Measurements from ENCODE around the gene TMF1. TPM values are rescaled to one million over a fixed set of nuclear protein-coding genes. Genes with fewer than 3 reads are reported as not detected.

The TMF1 gene
- total and polyA plus RNA-seq, 9 donors: 12.2 to 36.2 (median 26.4) TPM

DNA sequence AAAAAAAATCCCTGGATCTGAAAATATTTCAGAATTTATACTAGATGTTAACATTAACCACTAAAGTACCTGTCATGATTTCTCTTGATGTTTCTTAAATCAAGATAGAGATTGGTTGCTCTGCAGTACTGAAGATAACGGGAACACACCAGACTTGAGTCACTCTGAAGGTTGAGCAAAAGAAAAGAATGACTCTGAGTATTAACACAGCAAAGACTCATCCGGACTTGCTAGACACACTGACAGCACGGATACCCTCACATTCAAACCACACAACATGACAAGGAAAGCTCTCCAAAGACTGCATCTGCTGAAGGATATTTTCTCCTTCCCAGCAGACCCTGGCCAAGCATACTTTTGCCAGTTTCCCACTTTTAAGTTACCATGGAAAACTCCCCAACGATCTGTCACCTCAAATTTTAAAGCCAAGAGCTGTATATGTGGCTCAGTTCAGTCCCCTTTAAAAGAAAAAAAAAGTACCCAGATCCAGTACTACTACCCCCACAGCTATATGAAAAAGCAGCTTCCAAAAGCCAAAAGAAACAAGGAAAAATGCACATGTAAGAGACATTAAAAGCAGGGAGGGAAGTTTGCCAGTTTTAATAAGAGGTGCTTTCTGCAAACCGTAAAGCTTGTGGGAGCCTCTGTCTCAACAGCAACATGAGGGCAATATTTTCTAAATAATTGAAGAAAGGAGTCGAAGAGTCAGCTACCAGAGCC, 46.9 kb downstream of the TMF1 start:
- Histone ChIP-seq H3K4me1 (ENCODE audit: control insufficient read depth, insufficient read depth, low read length) (peaks cover 4% of the 10 kb centered on the region), H3K27ac (ENCODE audit: low read length) (no peak overlapping the region), H3K9me3 (replicated peaks; ENCODE audit: control insufficient read depth, low read depth, low read length) (no peaks in the 10 kb centered on the region), H3K27me3 (ENCODE audit: control insufficient read depth, insufficient read depth, low read length) (no peaks in the 10 kb centered on the region), H3K36me3 (ENCODE audit: control insufficient read depth, insufficient read depth, low read length) (peaks cover 24% of the 10 kb centered on the region), H3K4me3 (ENCODE audit: low read length) (no peak overlapping the region)
- WGBS (ENCODE audit: insufficient coverage): 30% methylated on average over 2 of the region's 6 CpGs
- peak; percentile 86 for DNase-seq

DNA sequence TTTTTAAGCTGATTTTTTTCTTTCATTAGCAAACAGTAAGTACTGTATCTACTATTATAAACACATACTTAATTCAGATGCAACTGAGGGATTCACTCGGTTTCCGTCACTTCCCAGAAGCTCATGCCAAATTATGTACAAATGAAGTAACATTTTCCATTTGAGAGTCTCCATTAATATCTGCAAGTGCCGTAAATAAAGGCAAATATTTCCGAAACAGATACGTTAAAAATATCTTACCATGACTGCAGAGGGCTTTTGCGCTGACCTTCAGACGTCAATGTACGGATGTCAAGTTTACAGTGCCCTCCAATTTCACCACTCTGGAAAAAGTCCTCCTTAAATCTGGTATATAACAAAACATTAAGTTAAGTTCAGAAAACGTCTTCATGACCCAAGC, 48.0 kb downstream of the TMF1 start:
- Histone ChIP-seq H3K4me1 (ENCODE audit: control insufficient read depth, insufficient read depth, low read length) (peaks cover 4% of the 10 kb centered on the region), H3K27ac (ENCODE audit: low read length) (no peak overlapping the region), H3K27me3 (ENCODE audit: control insufficient read depth, insufficient read depth, low read length) (no peaks in the 10 kb centered on the region), H3K4me3 (ENCODE audit: low read length) (no peak overlapping the region), H3K9me3 (replicated peaks; ENCODE audit: control insufficient read depth, low read depth, low read length) (no peaks in the 10 kb centered on the region), H3K36me3 (ENCODE audit: control insufficient read depth, insufficient read depth, low read length) (peaks cover 26% of the 10 kb centered on the region)
- DNase-seq: peak; percentile 35
- WGBS (ENCODE audit: insufficient coverage): 84% methylated on average over 5 of the region's 9 CpGs

DNA sequence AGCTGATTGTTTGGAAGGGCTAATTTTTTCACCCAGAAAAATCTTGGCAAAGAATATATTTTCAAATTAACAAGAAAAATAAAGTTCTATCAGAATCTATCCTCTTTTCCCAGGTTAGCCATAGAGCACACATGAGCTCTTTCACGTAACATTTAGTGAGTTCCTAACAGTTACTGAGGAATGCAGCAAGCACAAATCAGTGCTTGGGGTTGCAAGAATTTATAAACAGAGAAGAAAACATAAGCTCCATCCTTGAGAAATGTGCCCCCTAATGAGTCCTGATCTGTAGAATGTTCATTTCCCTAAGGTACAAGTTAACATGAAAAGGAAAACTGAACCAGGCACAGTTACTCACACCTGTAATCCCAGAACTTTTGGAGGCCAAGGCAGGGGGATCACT, 52.5 kb downstream of the TMF1 start:
- H3K4me1 ChIP-seq (ENCODE audit: control insufficient read depth, insufficient read depth, low read length): no peaks in the 10 kb centered on the region
- no peak overlapping the region for H3K27ac ChIP-seq (ENCODE audit: low read length)
- H3K4me3 ChIP-seq (ENCODE audit: low read length): no peak overlapping the region
- no CpG with 5 or more reads among the region's 1 CpG for WGBS (ENCODE audit: insufficient coverage)
- H3K9me3 ChIP-seq (replicated peaks; ENCODE audit: control insufficient read depth, low read depth, low read length): no peaks in the 10 kb centered on the region
- peaks cover 27% of the 10 kb centered on the region for H3K36me3 ChIP-seq (ENCODE audit: control insufficient read depth, insufficient read depth, low read length)
- H3K27me3 ChIP-seq (ENCODE audit: control insufficient read depth, insufficient read depth, low read length): no peaks in the 10 kb centered on the region
- DNase-seq: no peak

DNA sequence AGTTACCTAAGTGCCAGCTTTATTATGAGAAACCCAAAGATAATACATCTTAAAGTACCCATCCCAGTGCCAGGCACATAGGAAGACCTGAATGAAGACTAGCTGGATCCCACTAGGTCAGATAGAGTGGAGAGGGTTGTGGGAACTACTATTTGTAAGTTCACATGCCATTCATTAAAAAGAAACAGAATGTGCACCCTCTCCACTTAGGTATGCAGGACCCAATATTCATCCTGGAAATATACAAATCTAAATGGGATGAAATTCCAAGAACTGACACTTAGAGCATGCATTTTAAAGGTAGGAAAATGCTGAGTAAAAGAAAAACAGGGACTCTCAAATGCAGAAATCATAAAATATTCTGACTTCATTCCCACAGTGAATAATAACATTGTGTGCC, 53.0 kb downstream of the TMF1 start:
- H3K9me3 ChIP-seq (replicated peaks; ENCODE audit: control insufficient read depth, low read depth, low read length): no peaks in the 10 kb centered on the region
- H3K36me3 ChIP-seq (ENCODE audit: control insufficient read depth, insufficient read depth, low read length): peaks cover 30% of the 10 kb centered on the region
- H3K27me3 ChIP-seq (ENCODE audit: control insufficient read depth, insufficient read depth, low read length): no peaks in the 10 kb centered on the region
- no peak for DNase-seq
- H3K4me1 ChIP-seq (ENCODE audit: control insufficient read depth, insufficient read depth, low read length): no peaks in the 10 kb centered on the region
- no peak overlapping the region for H3K27ac ChIP-seq (ENCODE audit: low read length)
- H3K4me3 ChIP-seq (ENCODE audit: low read length): no peak overlapping the region

DNA sequence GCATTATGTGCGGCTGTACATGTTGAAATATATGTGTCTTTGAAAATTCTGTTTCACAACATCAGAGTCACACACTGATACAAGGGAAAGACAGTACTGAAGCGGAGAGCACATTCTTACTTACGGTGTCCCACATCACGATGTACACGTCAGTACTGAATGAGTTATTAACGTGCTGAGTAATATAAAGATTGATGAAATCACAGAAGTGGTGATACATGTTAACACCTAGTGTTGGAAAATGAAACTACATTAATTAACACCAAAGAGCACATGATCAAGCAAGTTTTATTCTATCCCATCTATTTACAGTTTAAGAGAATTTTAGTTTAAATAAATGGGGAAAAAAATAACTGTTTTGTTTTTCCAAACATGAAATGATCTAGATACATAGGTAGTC, 54.2 kb downstream of the TMF1 start:
- H3K27ac ChIP-seq (ENCODE audit: low read length): no peak overlapping the region
- H3K36me3 ChIP-seq (ENCODE audit: control insufficient read depth, insufficient read depth, low read length): peaks cover 23% of the 10 kb centered on the region
- no peak overlapping the region for H3K4me3 ChIP-seq (ENCODE audit: low read length)
- no CpG with 5 or more reads among the region's 6 CpGs for WGBS (ENCODE audit: insufficient coverage)
- no peaks in the 10 kb centered on the region for H3K27me3 ChIP-seq (ENCODE audit: control insufficient read depth, insufficient read depth, low read length)
- DNase-seq: no peak
- no peaks in the 10 kb centered on the region for H3K4me1 ChIP-seq (ENCODE audit: control insufficient read depth, insufficient read depth, low read length)
- no peaks in the 10 kb centered on the region for H3K9me3 ChIP-seq (replicated peaks; ENCODE audit: control insufficient read depth, low read depth, low read length)

DNA sequence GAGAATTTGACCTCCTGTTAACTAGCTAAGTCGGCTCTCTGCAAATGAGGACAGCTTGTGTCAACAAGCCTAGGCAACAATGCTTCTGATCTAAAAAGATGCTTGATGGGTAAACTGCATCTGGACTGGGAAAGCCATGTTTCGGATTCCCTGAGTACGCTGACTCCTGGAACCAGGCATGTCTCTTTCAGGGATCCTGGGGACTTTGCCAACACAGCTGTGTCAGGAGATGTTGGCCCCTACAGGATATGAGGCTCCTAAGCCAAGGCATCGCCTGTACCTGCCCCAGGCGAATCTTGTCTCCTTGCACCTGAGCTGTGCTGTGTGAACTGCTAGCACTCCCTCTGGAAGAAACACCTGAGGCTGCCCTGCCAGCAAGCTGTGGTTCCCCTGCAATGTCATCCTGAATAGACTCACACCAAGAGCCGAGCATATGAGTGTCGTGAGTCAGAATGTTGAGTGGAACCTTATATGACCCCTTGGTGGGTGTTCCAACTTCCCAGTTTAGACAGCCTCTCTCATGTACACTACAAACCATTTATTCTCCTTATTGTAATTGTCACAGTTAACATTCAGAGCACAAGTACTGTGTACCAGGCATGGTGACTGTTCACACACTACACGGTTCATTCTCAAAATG, 55.7 kb downstream of the TMF1 start:
- WGBS (ENCODE audit: insufficient coverage): 65% methylated on average over 7 of the region's 8 CpGs
- no peak overlapping the region for H3K4me3 ChIP-seq (ENCODE audit: low read length)
- no peaks in the 10 kb centered on the region for H3K27me3 ChIP-seq (ENCODE audit: control insufficient read depth, insufficient read depth, low read length)
- no peaks in the 10 kb centered on the region for H3K9me3 ChIP-seq (replicated peaks; ENCODE audit: control insufficient read depth, low read depth, low read length)
- peaks cover 23% of the 10 kb centered on the region for H3K36me3 ChIP-seq (ENCODE audit: control insufficient read depth, insufficient read depth, low read length)
- H3K4me1 ChIP-seq (ENCODE audit: control insufficient read depth, insufficient read depth, low read length): no peaks in the 10 kb centered on the region
- no peak overlapping the region for H3K27ac ChIP-seq (ENCODE audit: low read length)
- no peak for DNase-seq

DNA sequence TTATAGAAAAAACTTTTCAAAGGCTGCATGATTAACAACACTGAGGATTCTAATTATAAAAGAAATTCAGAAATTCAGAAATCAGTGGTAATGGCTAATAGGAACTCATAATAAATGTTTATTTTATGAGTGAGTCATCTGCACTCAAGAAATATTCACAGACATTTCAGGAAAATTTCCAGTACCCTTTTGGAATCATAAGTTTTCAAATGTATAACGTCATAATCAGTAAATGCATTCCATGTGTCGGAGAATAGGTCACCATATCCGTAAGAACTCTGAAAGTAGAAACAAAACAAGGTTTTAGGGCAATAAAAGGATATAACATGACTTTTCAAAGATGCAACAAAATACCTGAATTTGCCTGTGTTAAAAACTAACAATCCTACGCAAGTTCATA, 63.4 kb downstream of the TMF1 start:
- Histone ChIP-seq H3K36me3 (ENCODE audit: control insufficient read depth, insufficient read depth, low read length) (peaks cover 28% of the 10 kb centered on the region), H3K4me3 (ENCODE audit: low read length) (no peak overlapping the region), H3K9me3 (replicated peaks; ENCODE audit: control insufficient read depth, low read depth, low read length) (no peaks in the 10 kb centered on the region), H3K27me3 (ENCODE audit: control insufficient read depth, insufficient read depth, low read length) (no peaks in the 10 kb centered on the region), H3K27ac (ENCODE audit: low read length) (no peak overlapping the region), H3K4me1 (ENCODE audit: control insufficient read depth, insufficient read depth, low read length) (no peaks in the 10 kb centered on the region)
- WGBS (ENCODE audit: insufficient coverage): no CpG with 5 or more reads among the region's 4 CpGs
- DNase-seq: no peak

DNA sequence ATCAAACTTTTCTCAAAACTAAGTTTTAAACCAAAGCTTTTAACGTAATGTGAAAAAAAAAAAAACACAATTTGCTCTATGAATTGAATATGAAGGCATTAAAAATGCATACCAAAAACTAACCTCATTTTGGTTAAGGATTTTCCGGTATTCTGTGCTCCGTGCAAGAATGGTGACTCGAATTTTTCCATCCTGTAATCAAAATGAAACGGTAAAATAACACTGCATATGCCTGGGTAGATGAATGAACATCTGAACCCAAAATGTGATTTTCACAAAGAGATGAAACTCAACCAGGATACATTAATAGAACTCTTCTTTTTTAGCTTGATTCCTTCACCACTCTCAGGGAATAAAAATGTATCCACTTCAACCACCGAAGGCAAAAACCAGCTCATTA, 64.8 kb downstream of the TMF1 start:
- H3K36me3 ChIP-seq (ENCODE audit: control insufficient read depth, insufficient read depth, low read length): peaks cover 31% of the 10 kb centered on the region

DNA sequence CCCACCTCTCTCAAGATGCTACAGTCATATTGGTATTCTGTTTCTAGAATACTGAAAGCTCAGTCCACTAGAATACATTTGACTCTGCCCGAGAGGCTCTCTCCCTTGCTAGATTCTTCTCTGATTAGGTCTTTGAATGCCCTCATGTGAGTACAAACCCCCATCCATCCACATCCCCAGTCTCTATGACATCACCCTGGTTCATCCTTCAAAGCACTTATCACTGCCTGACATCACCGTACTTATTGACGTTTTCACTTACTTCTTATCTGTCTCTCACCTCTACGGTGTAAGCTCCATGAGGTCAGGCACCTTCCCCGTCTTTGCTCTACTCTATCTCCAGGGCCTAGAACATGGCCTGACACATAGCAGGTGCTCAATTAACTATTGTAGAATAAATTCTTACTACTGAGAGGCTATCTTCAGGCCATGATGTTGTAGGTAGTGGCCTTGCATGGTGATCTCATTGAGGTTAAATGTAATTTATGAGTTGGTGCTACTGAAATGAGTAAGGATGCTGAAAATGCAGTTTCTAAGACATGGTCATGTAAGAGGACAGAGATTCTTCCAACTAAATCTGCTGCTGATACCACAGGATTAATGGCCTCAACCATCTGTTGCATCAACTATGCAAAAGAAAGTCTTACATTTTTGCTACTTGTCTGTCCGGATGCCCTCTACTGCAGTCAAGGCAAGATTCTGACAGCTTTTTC, 65.5 kb downstream of the TMF1 start:
- WGBS (ENCODE audit: insufficient coverage): 92% methylated on average over 5 of the region's 6 CpGs
- H3K27me3 ChIP-seq (ENCODE audit: control insufficient read depth, insufficient read depth, low read length): no peaks in the 10 kb centered on the region
- no peak for DNase-seq
- H3K4me3 ChIP-seq (ENCODE audit: low read length): no peak overlapping the region
- H3K4me1 ChIP-seq (ENCODE audit: control insufficient read depth, insufficient read depth, low read length): no peaks in the 10 kb centered on the region
- peaks cover 35% of the 10 kb centered on the region for H3K36me3 ChIP-seq (ENCODE audit: control insufficient read depth, insufficient read depth, low read length)
- no peaks in the 10 kb centered on the region for H3K9me3 ChIP-seq (replicated peaks; ENCODE audit: control insufficient read depth, low read depth, low read length)
- no peak overlapping the region for H3K27ac ChIP-seq (ENCODE audit: low read length)

More for the DNA sequence above, 64.8 kb downstream of the TMF1 start:
- Histone ChIP-seq H3K9me3 (replicated peaks; ENCODE audit: control insufficient read depth, low read depth, low read length) (no peaks in the 10 kb centered on the region), H3K4me1 (ENCODE audit: control insufficient read depth, insufficient read depth, low read length) (no peaks in the 10 kb centered on the region), H3K27me3 (ENCODE audit: control insufficient read depth, insufficient read depth, low read length) (no peaks in the 10 kb centered on the region), H3K4me3 (ENCODE audit: low read length) (no peak overlapping the region), H3K27ac (ENCODE audit: low read length) (no peak overlapping the region)
- WGBS (ENCODE audit: insufficient coverage): no CpG with 5 or more reads among the region's 6 CpGs
- no peak for DNase-seq

DNA sequence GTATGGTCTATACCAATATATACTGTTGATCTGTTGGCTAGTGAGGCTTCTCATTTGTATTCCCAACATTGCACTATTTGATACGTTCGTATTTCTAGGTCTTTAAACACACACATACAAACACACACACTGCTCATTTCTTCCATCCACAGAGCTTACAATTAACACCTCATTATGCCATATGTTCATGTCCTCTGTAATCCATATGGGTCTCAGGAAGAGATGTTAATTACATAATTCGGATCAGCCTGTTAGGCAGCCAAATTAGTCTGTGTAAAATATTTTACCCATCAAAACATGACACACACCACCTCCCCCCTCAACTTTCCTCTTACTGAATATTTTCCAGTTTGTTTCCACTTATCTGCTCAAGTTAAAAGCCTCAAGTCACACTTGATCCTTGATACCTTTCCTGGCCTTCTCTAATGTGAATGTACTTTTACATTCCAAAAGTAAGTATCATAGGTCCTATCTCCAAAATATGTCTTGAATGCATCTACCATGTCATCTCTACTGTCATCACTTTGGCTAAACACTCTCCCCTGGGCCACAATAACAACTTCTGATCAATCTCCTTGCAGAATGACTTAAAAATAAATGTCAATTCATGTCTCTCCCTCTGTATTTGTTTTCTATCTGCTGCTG, 66.9 kb downstream of the TMF1 start:
- no peak for DNase-seq
- WGBS (ENCODE audit: insufficient coverage): no CpG with 5 or more reads among the region's 3 CpGs

More for the DNA sequence above, 66.9 kb downstream of the TMF1 start:
- peaks cover 42% of the 10 kb centered on the region for H3K36me3 ChIP-seq (ENCODE audit: control insufficient read depth, insufficient read depth, low read length)
- no peak overlapping the region for H3K4me3 ChIP-seq (ENCODE audit: low read length)
- H3K27me3 ChIP-seq (ENCODE audit: control insufficient read depth, insufficient read depth, low read length): no peaks in the 10 kb centered on the region
- H3K27ac ChIP-seq (ENCODE audit: low read length): no peak overlapping the region
- no peaks in the 10 kb centered on the region for H3K4me1 ChIP-seq (ENCODE audit: control insufficient read depth, insufficient read depth, low read length)
- H3K9me3 ChIP-seq (replicated peaks; ENCODE audit: control insufficient read depth, low read depth, low read length): no peaks in the 10 kb centered on the region

Measured in muscle of leg (tissue), 11 donors.